Measurements from ENCODE around the gene UFD1. TPM values are rescaled to one million over a fixed set of nuclear protein-coding genes. Genes with fewer than 3 reads are reported as not detected.

Gene UFD1
- total RNA-seq, 1 experiment from 2014 or later: 62.3 TPM

GRCh38 chr22:19494001-19494560, 15.1 kb upstream of the UFD1 start:
- intact Hi-C loops (cut with micrococcal nuclease): no loop called here
- CTCF ChIA-PET: interaction anchor here (1.0 to 5.2 kb wide), 2 partner anchors 136 to 194 kb away, joined by 6 to 30 read pairs; no protein-coding TSS in a partner anchor
- Mint-ChIP-seq H3K9me3 (ENCODE audit: unreplicated experiment) (no peaks in the 10 kb centered on the region), H3K4me3 (ENCODE audit: unreplicated experiment) (no peak overlapping the region), H3K36me3 (ENCODE audit: insufficient read depth, unreplicated experiment) (peaks cover 5% of the 10 kb centered on the region), H3K27ac (ENCODE audit: low read depth, unreplicated experiment) (no peak overlapping the region), H3K4me1 (ENCODE audit: insufficient read depth, unreplicated experiment) (peaks cover 6% of the 10 kb centered on the region), H3K27me3 (ENCODE audit: insufficient read depth, unreplicated experiment) (no peaks in the 10 kb centered on the region)
- POLR2A ChIA-PET: interaction anchor here (1.0 kb wide), 1 partner anchor 15 kb away, joined by 3 read pairs; the partner anchor contains the start of gene CDC45
- no peak for TF ChIP-seq CTCF (IDR thresholded peaks at IDR 0.05; ENCODE audit: unreplicated experiment)
- DNase-seq (ENCODE audit: unreplicated experiment): no peak
- no TSS peak for BruUV-seq (replicated peaks)

DNA sequence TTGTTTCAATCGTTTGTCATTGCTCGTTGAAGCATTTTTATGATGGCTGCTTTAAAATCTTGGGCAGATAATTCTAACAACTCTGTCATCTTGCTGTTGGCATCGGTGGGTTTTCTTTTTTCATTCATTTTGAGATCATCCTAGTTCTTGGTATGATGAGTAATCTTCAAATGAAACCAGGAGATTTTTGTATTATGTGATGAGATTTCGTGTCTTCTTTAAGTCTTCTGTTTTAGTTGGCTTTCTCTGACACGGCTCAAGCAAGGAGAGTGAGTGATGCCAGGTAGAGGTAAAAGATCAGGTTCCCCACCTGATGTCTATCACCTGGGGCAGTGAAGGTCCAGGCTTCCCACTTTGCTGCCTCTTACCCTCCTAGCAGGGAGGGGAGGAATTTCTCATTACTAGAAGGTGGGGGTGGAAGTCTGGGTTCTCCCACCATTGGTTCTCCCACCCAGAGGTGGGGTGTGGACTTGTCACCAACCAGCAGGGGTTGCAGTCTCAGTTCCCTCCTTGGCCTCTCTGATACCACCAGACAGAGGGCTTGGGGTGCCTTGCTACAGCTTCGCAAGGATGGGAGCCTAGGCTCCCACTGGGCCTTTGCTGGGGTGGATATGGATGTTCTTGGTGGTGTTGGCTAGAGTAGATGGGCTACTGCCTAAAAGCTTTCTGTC, 13.6 kb upstream of the UFD1 start:
- no peak for DNase-seq (ENCODE audit: unreplicated experiment)
- BruUV-seq (replicated peaks): no TSS peak
- ChIA-PET CTCF (interaction anchor here (0.5 to 5.2 kb wide), 7 partner anchors 10 to 466 kb away, joined by 3 to 30 read pairs (median 3); no protein-coding TSS in a partner anchor), POLR2A (interaction anchor here (1.6 kb wide), 1 partner anchor 13 kb away, joined by 7 read pairs; the partner anchor contains the start of gene CDC45)
- intact Hi-C loops (cut with micrococcal nuclease): no loop called here
- no peak overlapping the region for H3K4me3 Mint-ChIP-seq (ENCODE audit: unreplicated experiment)
- TF ChIP-seq CTCF (IDR thresholded peaks at IDR 0.05; ENCODE audit: unreplicated experiment): no peak
- no peaks in the 10 kb centered on the region for H3K27me3 Mint-ChIP-seq (ENCODE audit: insufficient read depth, unreplicated experiment)
- no peaks in the 10 kb centered on the region for H3K9me3 Mint-ChIP-seq (ENCODE audit: unreplicated experiment)
- peak overlapping the region; percentile 36 for H3K27ac Mint-ChIP-seq (ENCODE audit: low read depth, unreplicated experiment)
- peaks cover 6% of the 10 kb centered on the region for H3K4me1 Mint-ChIP-seq (ENCODE audit: insufficient read depth, unreplicated experiment)
- H3K36me3 Mint-ChIP-seq (ENCODE audit: insufficient read depth, unreplicated experiment): peaks cover 5% of the 10 kb centered on the region

DNA sequence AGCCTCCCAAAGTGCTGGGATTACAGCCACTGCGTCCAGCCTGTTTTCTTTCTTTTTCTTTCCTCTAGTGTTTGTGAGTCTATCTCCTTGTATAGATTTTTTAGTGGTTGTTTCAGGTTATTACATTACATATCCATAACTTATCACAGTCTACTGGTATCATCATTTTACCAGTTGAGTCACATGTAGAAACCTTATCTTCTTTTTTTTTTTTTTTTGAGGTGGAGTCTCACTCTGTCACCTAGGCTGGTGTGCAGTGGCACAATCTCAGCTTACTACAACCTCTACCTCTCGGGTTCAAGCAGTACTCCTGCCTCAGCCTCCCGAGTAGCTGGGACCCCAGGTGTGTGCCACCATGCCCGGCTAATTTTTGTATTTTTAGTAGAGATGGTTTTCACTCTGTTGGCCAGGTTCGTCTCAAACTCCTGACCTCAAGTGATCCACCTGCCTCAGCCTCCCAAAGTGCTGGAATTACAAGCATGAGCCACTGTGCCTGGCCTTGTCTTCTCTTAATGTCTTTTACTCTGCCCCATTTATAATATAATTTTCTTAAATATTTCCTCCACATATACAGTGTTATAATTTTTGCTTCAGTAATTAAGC, 11.7 kb upstream of the UFD1 start:
- no peak overlapping the region for H3K4me3 Mint-ChIP-seq (ENCODE audit: unreplicated experiment)
- no TSS peak for BruUV-seq (replicated peaks)
- peaks cover 5% of the 10 kb centered on the region for H3K36me3 Mint-ChIP-seq (ENCODE audit: insufficient read depth, unreplicated experiment)
- CTCF ChIA-PET: no interaction called here
- H3K9me3 Mint-ChIP-seq (ENCODE audit: unreplicated experiment): no peaks in the 10 kb centered on the region
- intact Hi-C loops (cut with micrococcal nuclease): no loop called here
- H3K4me1 Mint-ChIP-seq (ENCODE audit: insufficient read depth, unreplicated experiment): no peaks in the 10 kb centered on the region
- H3K27ac Mint-ChIP-seq (ENCODE audit: low read depth, unreplicated experiment): no peak overlapping the region
- POLR2A ChIA-PET: interaction anchor here (1.6 kb wide), 2 partner anchors 11 kb away, joined by 7 read pairs; partner anchors contain the start of gene CDC45
- H3K27me3 Mint-ChIP-seq (ENCODE audit: insufficient read depth, unreplicated experiment): no peaks in the 10 kb centered on the region
- no peak for TF ChIP-seq CTCF (IDR thresholded peaks at IDR 0.05; ENCODE audit: unreplicated experiment)
- no peak for DNase-seq (ENCODE audit: unreplicated experiment)
